GM19397 (cell line): ENCODE measurements around the gene NR4A2.
A peak's percentile ranks its signal among the peaks of the same experiment; 100 is the strongest.

Experiments
- ATAC-seq: cut with Tn5 transposase; IDR thresholded peaks from one replicate; pipeline ENCODE4 v1.9.1; 2021; ENCODE audit warnings: mild to moderate bottlenecking, moderate library complexity; ENCODE audit not compliant: unreplicated experiment

NR4A2 gene

DNA sequence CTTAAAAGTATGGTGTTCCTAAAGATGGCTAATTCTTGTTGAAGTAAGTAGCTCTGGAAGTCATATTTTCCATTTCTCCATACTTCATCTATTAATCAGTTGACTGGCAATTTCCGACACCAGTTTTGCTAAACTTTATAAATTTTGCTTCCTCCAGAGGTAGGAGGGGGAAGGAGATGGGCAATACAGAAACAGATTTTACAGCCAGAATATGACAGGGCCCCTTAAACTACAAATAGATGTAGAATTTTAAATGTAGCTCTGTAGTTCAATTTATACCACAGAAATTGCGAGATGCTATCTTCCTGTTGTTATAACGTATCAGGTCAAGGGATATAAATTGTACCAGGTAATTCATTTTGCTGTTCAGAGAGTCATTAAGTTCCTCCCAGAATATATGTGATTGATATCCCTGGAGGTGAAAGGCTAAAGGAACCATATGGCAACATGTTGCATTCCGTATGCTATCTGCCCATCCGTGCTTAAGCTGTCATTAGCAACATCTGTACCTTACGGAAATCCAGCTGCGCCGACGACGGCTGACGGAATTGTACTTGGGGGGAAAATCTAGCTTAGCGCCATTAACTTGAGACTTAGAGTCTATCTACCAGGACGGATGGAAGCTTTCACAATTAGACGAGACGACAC, 8.4 kb upstream of the NR4A2 start:
- ATAC-seq = no peak

GRCh38 chr2:156340377-156340776, 7.9 kb upstream of the NR4A2 start:
- no peak for ATAC-seq

DNA sequence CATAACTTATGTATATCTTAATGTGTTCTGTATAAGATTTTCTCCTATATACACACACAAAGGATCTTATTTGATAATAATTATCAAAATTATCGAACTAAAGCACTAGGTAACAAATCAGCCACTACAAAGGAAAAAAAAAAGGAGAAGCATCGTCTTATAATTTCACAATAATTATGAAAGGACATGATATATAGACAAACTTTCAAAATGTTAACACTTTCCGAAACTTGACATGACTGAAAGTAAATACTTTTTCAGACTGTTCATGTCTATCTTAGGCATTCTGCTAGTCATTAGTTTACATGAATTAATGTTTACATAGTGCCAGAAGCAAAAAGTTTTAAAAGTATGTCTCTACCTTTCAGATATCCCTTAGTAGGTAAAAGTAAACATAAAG, 7.3 kb upstream of the NR4A2 start:
- ATAC-seq = no peak

DNA sequence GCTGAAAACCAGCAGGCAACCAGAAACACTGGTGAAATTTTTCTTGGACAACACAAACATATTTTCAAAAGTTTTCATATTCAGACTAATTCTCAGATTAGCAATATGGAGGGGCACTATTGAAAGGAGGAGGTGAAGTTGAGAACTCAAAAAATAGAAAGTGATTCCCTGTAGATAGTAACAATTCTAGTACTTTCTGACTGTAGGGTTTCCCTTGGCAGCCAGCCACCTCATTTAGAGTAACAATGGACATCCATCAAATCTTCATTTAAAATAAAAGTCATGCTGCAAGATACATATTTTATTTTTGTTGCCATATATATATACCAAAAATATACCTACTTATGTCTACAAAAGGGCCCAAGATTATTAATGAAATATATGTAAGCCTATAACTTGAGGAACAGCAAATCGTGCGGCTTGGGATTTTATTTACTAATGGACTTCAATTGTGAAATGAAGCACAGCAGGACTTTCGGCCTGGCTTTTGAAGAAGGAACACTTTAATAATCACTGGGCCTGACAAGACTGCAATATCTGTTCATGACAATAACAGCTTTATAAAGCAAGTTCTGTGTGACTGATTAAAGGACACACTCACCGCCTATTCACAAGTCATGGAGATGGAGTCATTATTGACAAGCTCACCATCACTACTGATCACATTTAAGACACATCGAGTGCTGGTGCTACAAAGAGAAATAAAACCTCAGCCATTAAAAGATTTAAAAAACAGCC, 6.8 kb upstream of the NR4A2 start:
- no peak for ATAC-seq

- no peak for ATAC-seq
Observed at GRCh38 chr2:156338578-156338977, 6.1 kb upstream of the NR4A2 start.

DNA sequence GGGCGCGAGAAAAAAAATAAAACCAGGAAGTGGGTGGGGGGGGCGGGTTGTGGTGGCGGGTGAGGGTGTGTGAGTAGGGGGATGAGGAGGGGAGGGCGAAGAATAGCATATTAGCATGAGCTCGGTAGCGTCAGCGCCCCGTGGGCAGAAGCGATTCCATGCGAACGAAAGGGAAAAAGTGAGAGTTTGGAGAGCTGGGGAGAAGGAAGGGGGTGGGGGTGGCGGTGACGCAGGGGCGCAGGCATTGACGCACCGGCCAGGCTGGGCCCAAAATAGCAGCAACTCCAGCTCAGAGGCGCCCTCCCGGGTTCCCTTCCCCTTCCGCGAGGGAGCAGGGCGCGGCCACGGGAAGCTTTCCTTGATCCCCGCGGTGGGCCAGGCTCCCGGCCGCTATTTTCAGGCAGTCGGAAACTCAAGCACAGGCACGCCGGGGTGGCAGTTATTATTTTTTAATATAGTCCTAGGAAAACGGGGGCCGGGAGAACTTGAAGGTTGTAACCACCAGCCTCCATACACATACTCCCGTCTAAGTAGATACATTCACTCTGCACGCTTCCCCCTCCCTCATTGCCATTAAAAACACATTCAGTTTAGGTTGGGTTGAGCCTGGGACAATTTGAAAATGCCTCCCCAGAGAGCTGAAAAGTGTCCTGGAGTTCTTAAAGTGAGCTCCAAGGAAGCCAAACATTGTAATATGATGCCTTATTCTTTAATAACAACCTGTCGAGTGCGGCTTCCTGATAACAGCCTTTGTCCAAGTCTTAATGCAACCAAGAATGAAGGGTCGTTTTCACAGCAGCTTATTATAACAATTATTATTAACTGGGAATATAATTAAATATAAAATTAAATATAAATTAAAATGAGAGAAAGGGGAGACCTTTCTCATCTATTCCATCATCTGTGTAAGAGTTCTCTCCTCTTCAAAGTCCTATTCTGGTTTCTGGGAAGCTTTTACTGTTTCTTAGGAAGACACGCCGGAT, 2.3 kb upstream of the NR4A2 start:
- ATAC-seq = peak; percentile 14

- ATAC-seq = peak; percentile 44
Observed at GRCh38 chr2:156333951-156334495, 1.5 kb upstream of the NR4A2 start.

- peak; percentile 19 for ATAC-seq
Observed at GRCh38 chr2:156333274-156333950, 891 bp upstream of the NR4A2 start.

GRCh38 chr2:156332284-156332533, 312 bp downstream of the NR4A2 start:
- no peak for ATAC-seq

DNA sequence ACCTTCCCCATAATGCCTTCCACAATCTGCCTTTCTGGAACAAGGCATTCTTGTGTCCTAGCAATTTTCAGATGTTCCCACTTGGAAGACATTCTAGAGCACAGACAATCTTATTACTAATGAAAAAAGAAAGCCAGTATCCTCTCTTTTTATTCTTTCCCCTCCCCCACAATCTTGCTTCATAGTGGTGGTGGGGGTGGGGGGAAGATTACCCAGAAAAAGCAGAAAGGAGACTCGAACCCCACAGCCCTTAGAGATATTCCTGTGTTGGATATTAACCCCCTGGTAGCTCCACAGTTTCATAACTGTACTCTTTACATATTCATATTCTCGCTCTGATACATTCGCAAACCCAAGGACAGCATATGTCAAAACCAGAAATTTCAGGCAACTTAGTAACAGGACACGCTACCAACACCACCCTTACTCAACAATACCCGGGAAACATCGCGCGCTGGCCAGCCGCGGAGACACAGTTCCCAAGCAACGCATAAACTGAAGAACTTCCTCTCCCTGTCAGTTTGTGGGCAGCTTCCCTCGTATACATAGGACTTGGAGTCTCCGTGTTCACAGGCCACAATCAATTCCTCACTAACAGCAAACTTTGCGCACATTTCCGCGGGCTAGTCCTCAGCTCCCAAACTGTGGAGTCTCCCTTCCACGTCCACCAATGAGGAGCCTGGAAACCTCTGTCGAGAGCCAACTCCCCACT, 793 bp downstream of the NR4A2 start:
- no peak for ATAC-seq

- no peak for ATAC-seq
Observed at GRCh38 chr2:156329927-156330726, 2.4 kb downstream of the NR4A2 start.

DNA sequence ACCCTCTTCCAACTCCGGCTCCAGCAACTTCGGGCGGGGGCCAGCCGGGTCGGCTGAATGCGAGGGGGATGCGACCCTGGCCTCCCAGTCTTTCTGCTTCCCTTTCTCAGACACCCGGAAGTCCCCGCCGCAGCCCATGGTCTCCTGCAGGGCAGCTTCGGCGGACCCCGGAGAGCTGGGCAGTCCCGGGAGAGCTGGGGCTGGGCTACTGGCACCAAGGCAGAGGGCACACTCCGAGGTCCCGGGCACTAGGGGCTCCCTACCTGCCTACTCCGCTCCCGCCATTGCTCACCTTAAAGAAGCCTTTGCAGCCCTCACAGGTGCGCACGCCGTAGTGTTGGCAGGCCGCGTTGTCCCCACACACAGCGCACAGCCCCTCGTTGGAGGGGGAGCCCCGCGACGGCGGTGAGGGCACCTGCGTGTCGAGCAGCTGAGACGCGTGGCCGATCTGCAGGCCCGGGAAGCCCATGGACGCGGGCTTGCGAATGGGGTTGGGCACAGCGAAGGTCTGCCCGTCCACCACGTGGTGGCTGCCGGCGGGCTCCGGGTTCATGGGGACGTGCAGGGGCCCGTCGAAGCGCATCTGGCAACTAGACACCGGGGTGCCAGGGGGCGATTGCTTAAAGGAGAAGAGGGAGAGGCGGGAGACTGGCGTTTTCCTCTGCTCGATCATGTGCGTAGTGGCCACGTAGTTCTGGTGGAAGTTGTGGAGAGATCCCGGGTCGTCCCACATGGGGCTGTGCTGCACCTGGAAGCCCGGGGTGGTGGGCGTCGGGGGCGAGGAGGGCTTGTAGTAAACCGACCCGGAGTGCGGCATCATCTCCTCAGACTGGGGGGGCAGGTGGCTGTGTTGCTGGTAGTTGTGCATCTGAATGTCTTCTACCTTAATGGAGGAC, 3.2 kb downstream of the NR4A2 start:
- ATAC-seq = no peak

GRCh38 chr2:156327835-156328695, 4.5 kb downstream of the NR4A2 start:
- ATAC-seq = no peak

DNA sequence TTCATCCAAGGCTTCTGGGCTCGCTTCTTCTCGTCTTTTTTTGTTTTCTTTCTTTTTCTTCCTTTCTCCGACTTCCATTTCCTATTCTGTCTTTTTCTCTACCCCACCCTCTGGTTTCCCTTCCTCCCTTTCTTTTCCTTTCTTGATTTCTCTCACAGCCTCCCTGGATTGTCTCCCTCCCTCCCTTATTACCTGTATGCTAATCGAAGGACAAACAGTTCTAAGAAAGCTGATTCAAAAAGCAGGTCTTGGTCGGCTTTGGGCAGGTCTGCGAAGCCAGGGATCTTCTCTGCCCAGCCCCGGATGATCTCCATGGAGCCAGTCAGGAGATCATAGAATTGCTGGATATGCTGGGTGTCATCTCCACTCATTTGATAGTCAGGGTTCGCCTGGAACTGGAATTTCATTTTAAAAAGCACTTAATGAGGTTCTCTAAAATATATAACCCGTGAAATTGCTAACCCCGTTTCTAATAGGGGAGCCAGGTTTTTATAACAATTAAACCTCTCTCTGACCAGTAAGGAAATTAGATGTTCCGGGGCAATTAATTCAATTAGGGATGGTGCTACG, 5.9 kb downstream of the NR4A2 start:
- no peak for ATAC-seq

- ATAC-seq = no peak
Observed at GRCh38 chr2:156325688-156326525, 6.6 kb downstream of the NR4A2 start.

GRCh38 chr2:156323754-156324153, 8.8 kb downstream of the NR4A2 start:
- no peak for ATAC-seq
